Activated CD4-positive, alpha-beta T cell treated with anti-CD3 and anti-CD28 coated beads for 1 hour (primary cell): ENCODE measurements around the gene CD177.
"Not testable (repeated sequence)": the region's sequence is repeated elsewhere in the genome, so short reads cannot be mapped to it uniquely, and the experiment has no call there.

Experiments used
- DNase-seq: peaks from one replicate; pipeline ENCODE4 v3.0.0-alpha.2; 2020

Gene CD177

GRCh38 chr19:43336508-43336907, 17.0 kb upstream of the CD177 start:
- DNase-seq: not testable (repeated sequence)

- DNase-seq: no peak
Observed at GRCh38 chr19:43337737-43338136, 15.7 kb upstream of the CD177 start.

- DNase-seq: no peak
Observed at GRCh38 chr19:43338530-43338929, 15.0 kb upstream of the CD177 start.

GRCh38 chr19:43339243-43339930, 14.1 kb upstream of the CD177 start:
- DNase-seq: not testable (repeated sequence)

- DNase-seq: not testable (repeated sequence)
Observed at GRCh38 chr19:43340101-43340500, 13.4 kb upstream of the CD177 start.

GRCh38 chr19:43341098-43341497, 12.4 kb upstream of the CD177 start:
- not testable (repeated sequence) for DNase-seq

GRCh38 chr19:43342104-43342503, 11.4 kb upstream of the CD177 start:
- DNase-seq: not testable (repeated sequence)

- not testable (repeated sequence) for DNase-seq
Observed at GRCh38 chr19:43344347-43344925, 9.1 kb upstream of the CD177 start.

- DNase-seq: not testable (repeated sequence)
Observed at GRCh38 chr19:43349813-43350212, 3.7 kb upstream of the CD177 start.

GRCh38 chr19:43351998-43352746, 1.3 kb upstream of the CD177 start:
- DNase-seq: no peak

GRCh38 chr19:43354305-43354627, 780 bp downstream of the CD177 start:
- DNase-seq: no peak

GRCh38 chr19:43356749-43357148, 3.3 kb downstream of the CD177 start:
- DNase-seq: not testable (repeated sequence)

GRCh38 chr19:43362179-43362578, 8.7 kb downstream of the CD177 start:
- DNase-seq: no peak

GRCh38 chr19:43362745-43363144, 9.3 kb downstream of the CD177 start:
- DNase-seq: no peak

GRCh38 chr19:43365677-43366076, 12.2 kb downstream of the CD177 start:
- DNase-seq: not testable (repeated sequence)

- DNase-seq: no peak
Observed at GRCh38 chr19:43367822-43368221, 14.3 kb downstream of the CD177 start.

GRCh38 chr19:43368897-43369296, 15.4 kb downstream of the CD177 start:
- not testable (repeated sequence) for DNase-seq

GRCh38 chr19:43371909-43372308, 18.4 kb downstream of the CD177 start:
- DNase-seq: no peak

- no peak for DNase-seq
Observed at GRCh38 chr19:43372462-43372861, 19.0 kb downstream of the CD177 start.

- not testable (repeated sequence) for DNase-seq
Observed at GRCh38 chr19:43377624-43378023, 24.1 kb downstream of the CD177 start.

GRCh38 chr19:43380008-43380407, 26.5 kb downstream of the CD177 start:
- no peak for DNase-seq

GRCh38 chr19:43380771-43381386, 27.4 kb downstream of the CD177 start:
- no peak for DNase-seq

GRCh38 chr19:43382586-43383216, 29.2 kb downstream of the CD177 start:
- not testable (repeated sequence) for DNase-seq
